OCI-LY1 (cell line): Measurements from ENCODE around the gene ZNF180.

Experiments
- H2AFZ ChIP-seq: fragments of 200-600 bp; sonication (generic), shearing (Covaris generic); 2 replicates; pipeline ENCODE4 v1.6.0; 2014; ENCODE audit warnings: antibody characterized with exemption, mild to moderate bottlenecking, low read length
- H3F3A ChIP-seq: fragments of 200-600 bp; sonication (generic), shearing (Covaris generic); 2 replicates; pipeline ENCODE4 v1.6.0; 2014; ENCODE audit warnings: mild to moderate bottlenecking, antibody characterized with exemption, low read length, moderate library complexity; ENCODE audit not compliant: insufficient read depth
- H3K27ac ChIP-seq: fragments of 200-600 bp; sonication (generic); 2 replicates; pipeline ENCODE4 v1.5.1; 2014; ENCODE audit warnings: low read length, mixed run types, mild to moderate bottlenecking, low read depth; ENCODE audit not compliant: poor library complexity, severe bottlenecking
- H3K27me3 ChIP-seq: fragments of 200-600 bp; sonication (generic); 2 replicates; pipeline ENCODE4 v1.6.0; 2014; ENCODE audit warnings: antibody characterized with exemption, mild to moderate bottlenecking, low read length, moderate library complexity; ENCODE audit not compliant: insufficient read depth
- H3K36me3 ChIP-seq: fragments of 200-600 bp; sonication (generic); 2 replicates; pipeline ENCODE4 v1.6.1; 2014; ENCODE audit warnings: mild to moderate bottlenecking, antibody characterized with exemption, low read length, moderate library complexity, mixed read lengths; ENCODE audit not compliant: insufficient read depth
- H3K4me1 ChIP-seq: fragments of 200-600 bp; sonication (generic); 2 replicates; pipeline ENCODE4 v1.5.1; 2014; ENCODE audit warnings: mild to moderate bottlenecking, low read length, moderate library complexity; ENCODE audit not compliant: insufficient read depth, severe bottlenecking
- H3K4me2 ChIP-seq: fragments of 200-600 bp; sonication (generic), shearing (Covaris generic); 2 replicates; pipeline ENCODE4 v1.6.1; 2014; ENCODE audit warnings: low read length
- H3K4me3 ChIP-seq: fragments of 200-600 bp; sonication (generic); 2 replicates; pipeline ENCODE4 v1.5.1; 2014; ENCODE audit warnings: low read length, low read depth, mild to moderate bottlenecking, mixed read lengths; ENCODE audit not compliant: poor library complexity, severe bottlenecking
- H3K79me2 ChIP-seq: fragments of 200-600 bp; shearing (Covaris generic); 2 replicates; pipeline ENCODE4 v1.6.1; 2016; ENCODE audit warnings: mixed run types, low read length, mixed read lengths; ENCODE audit not compliant: insufficient read depth
- H3K9ac ChIP-seq: fragments of 200-600 bp; sonication (generic), shearing (Covaris generic); 2 replicates; pipeline ENCODE4 v1.6.1; 2014; ENCODE audit warnings: mild to moderate bottlenecking, low read length, mixed read lengths
- H3K9me2 ChIP-seq: fragments of 200-600 bp; sonication (generic), shearing (Covaris generic); 2 replicates; pipeline ENCODE4 v1.6.1; 2014; ENCODE audit warnings: low read depth, mild to moderate bottlenecking, low read length, mixed read lengths
- H3K9me3 ChIP-seq: fragments of 200-600 bp; shearing (Covaris generic); 2 replicates; pipeline ENCODE4 v1.6.1; 2014; ENCODE audit warnings: low read length, mixed read lengths
- H4K20me1 ChIP-seq: fragments of 200-600 bp; sonication (generic), shearing (Covaris generic); 2 replicates; pipeline ENCODE4 v1.6.0; 2016; ENCODE audit warnings: mild to moderate bottlenecking, low read length; ENCODE audit not compliant: insufficient read depth
- CTCF ChIP-seq: fragments of 200-600 bp; sonication (generic), shearing (Covaris generic); IDR thresholded peaks from 2 replicates; pipeline ENCODE4 v1.5.1; 2017; ENCODE audit warnings: mild to moderate bottlenecking, antibody characterized with exemption, low read length, moderate library complexity, mixed read lengths
- EZH2 ChIP-seq: fragments of 200-600 bp; sonication (generic), shearing (Covaris generic); IDR thresholded peaks from 2 replicates; pipeline ENCODE4 v1.8.0; 2017; ENCODE audit warnings: borderline replicate concordance, mixed run types, mild to moderate bottlenecking, antibody characterized with exemption, low read length, moderate library complexity, mixed read lengths

Gene ZNF180

GRCh38 chr19:44525721-44526430 is 25.6 kb upstream of the ZNF180 start:
- H3K4me2 ChIP-seq: no peak overlapping the region
- no peak overlapping the region for H3K9ac ChIP-seq
- H3F3A ChIP-seq: no peaks in the 10 kb centered on the region
- TF ChIP-seq EZH2: no peak
- TF ChIP-seq CTCF: no peak
- no peak overlapping the region for H3K27ac ChIP-seq
- H3K27me3 ChIP-seq: no peaks in the 10 kb centered on the region
- H3K9me2 ChIP-seq: no peaks in the 10 kb centered on the region
- no peaks in the 10 kb centered on the region for H3K9me3 ChIP-seq
- H3K79me2 ChIP-seq: no peaks in the 10 kb centered on the region
- H3K4me1 ChIP-seq: no peaks in the 10 kb centered on the region
- no peaks in the 10 kb centered on the region for H3K36me3 ChIP-seq
- no peak overlapping the region for H3K4me3 ChIP-seq
- H4K20me1 ChIP-seq: no peaks in the 10 kb centered on the region
- H2AFZ ChIP-seq: no peak overlapping the region

- no peaks in the 10 kb centered on the region for H4K20me1 ChIP-seq
- H3K9ac ChIP-seq: no peak overlapping the region
- H2AFZ ChIP-seq: no peak overlapping the region
- H3F3A ChIP-seq: no peaks in the 10 kb centered on the region
- no peaks in the 10 kb centered on the region for H3K9me3 ChIP-seq
- no peaks in the 10 kb centered on the region for H3K27me3 ChIP-seq
- TF ChIP-seq CTCF: no peak
- TF ChIP-seq EZH2: no peak
- H3K4me3 ChIP-seq: no peak overlapping the region
- no peaks in the 10 kb centered on the region for H3K4me1 ChIP-seq
- no peaks in the 10 kb centered on the region for H3K9me2 ChIP-seq
- no peaks in the 10 kb centered on the region for H3K79me2 ChIP-seq
- no peak overlapping the region for H3K4me2 ChIP-seq
- no peak overlapping the region for H3K27ac ChIP-seq
- H3K36me3 ChIP-seq: no peaks in the 10 kb centered on the region
Measured at GRCh38 chr19:44521370-44521769, 21.0 kb upstream of the ZNF180 start.

- no peaks in the 10 kb centered on the region for H3K9me3 ChIP-seq
Measured at GRCh38 chr19:44517146-44517545, 16.8 kb upstream of the ZNF180 start.

More at GRCh38 chr19:44517146-44517545, 16.8 kb upstream of the ZNF180 start:
- Histone ChIP-seq H3K9me2 (no peaks in the 10 kb centered on the region), H3K4me1 (no peaks in the 10 kb centered on the region), H2AFZ (no peak overlapping the region), H3K27me3 (no peaks in the 10 kb centered on the region), H4K20me1 (no peaks in the 10 kb centered on the region), H3K4me3 (no peak overlapping the region), H3K4me2 (no peak overlapping the region), H3K27ac (no peak overlapping the region), H3F3A (no peaks in the 10 kb centered on the region), H3K9ac (no peak overlapping the region), H3K36me3 (no peaks in the 10 kb centered on the region), H3K79me2 (no peaks in the 10 kb centered on the region)
- TF ChIP-seq EZH2: no peak
- TF ChIP-seq CTCF: no peak
